ENCODE data around the gene UBAP1. TPM values are rescaled to one million over a fixed set of nuclear protein-coding genes. Genes with fewer than 3 reads are reported as not detected.

Gene UBAP1
- total RNA-seq, 1 experiment from 2014 or later: 30.8 TPM

- H3K9ac ChIP-seq (ENCODE audit: low read length): no peak overlapping the region
- H4K20me1 ChIP-seq (ENCODE audit: insufficient read depth): 0 out of 2 replicates have a peak, but pooled peaks cover 11% of the 10 kb centered on the region
- TF ChIP-seq RAD21 (IDR thresholded peaks at IDR 0.05; ENCODE audit: low read depth) (no peak), ZBTB33 (IDR thresholded peaks at IDR 0.05; ENCODE audit: extremely low read depth, insufficient replicate concordance, low read length) (no peak), EZH2phosphoT487 (IDR thresholded peaks at IDR 0.05; ENCODE audit: borderline replicate concordance) (no peak), REST (IDR thresholded peaks at IDR 0.05; ENCODE audit: low read depth) (no peak), CTCF (IDR thresholded peaks at IDR 0.05 in 2 of 3, conservative IDR thresholded peaks at IDR 0.05 in 1 of 3; ENCODE audit: borderline replicate concordance in 1 of 3, insufficient read depth in 1 of 3, low read depth in 2 of 3, low read length in 2 of 3) (no peak), ELF1 (IDR thresholded peaks at IDR 0.05; ENCODE audit: borderline replicate concordance, low read depth) (no peak), FOSL1 (IDR thresholded peaks at IDR 0.05; ENCODE audit: low read depth) (no peak), TCF7L2 (IDR thresholded peaks at IDR 0.05; ENCODE audit: borderline replicate concordance, extremely low read depth, insufficient read depth, insufficient read length) (no peak), CEBPB (IDR thresholded peaks at IDR 0.05; ENCODE audit: low read depth) (no peak), EZH2 (IDR thresholded peaks at IDR 0.05) (no peak)
- TF ChIP-seq, protein P1, sequence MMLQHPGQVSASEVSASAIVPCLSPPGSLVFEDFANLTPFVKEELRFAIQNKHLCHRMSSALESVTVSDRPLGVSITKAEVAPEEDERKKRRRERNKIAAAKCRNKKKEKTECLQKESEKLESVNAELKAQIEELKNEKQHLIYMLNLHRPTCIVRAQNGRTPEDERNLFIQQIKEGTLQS (IDR thresholded peaks at IDR 0.05): no peak
- H3K36me3 ChIP-seq (ENCODE audit: control insufficient read depth in 1 of 2, insufficient read depth in 2 of 2, low read length in 2 of 2): no peaks in the 10 kb centered on the region
- no TSS peak for BruUV-seq (replicated peaks)
- H3K4me2 ChIP-seq (ENCODE audit: low read length): no peak overlapping the region
- DNase-seq (ENCODE audit: low read depth, low spot score) (no peak), ATAC-seq (peak; percentile 27; the same call in 1 of the 2 replicates)
- ChIA-PET POLR2A (no interaction called here), RAD21 (ENCODE audit: low non-redundant PET in 1 of 2, low total read pairs in 2 of 2, uncharacterized antibody in 2 of 2, unreplicated experiment in 2 of 2) (no interaction called here), CTCF (no interaction called here)
- H2AFZ ChIP-seq (ENCODE audit: low read depth, low read length, poor library complexity, severe bottlenecking): no peak overlapping the region
- no peaks in the 10 kb centered on the region for H3K9me3 ChIP-seq (ENCODE audit: control insufficient read depth in 1 of 2, insufficient read depth in 1 of 2, low read depth in 1 of 2, low read length in 2 of 2)
- H3K4me1 ChIP-seq (ENCODE audit: control insufficient read depth in 1 of 2, insufficient read depth in 2 of 2, low read length in 2 of 2): peaks cover 9 to 25% of the 10 kb centered on the region in 2 experiments
- intact Hi-C loops (cut with micrococcal nuclease): no loop called here
- no peaks in the 10 kb centered on the region for H3K27me3 ChIP-seq (ENCODE audit: insufficient read depth, low read length)
- H3K79me2 ChIP-seq (ENCODE audit: insufficient read depth, low read length): peaks cover 91% of the 10 kb centered on the region
- no peak overlapping the region for H3K27ac ChIP-seq (ENCODE audit: low read depth, low read length)
- no peak overlapping the region for H3K4me3 ChIP-seq (replicated peaks in 1 of 2; ENCODE audit: low read depth in 1 of 2, low read length in 2 of 2)
- H3K9me2 ChIP-seq (ENCODE audit: insufficient read depth): no peaks in the 10 kb centered on the region
Measured at GRCh38 chr9:34197756-34198711, 19.2 kb downstream of the UBAP1 start.

All from HCT116 (cell line).